ENCODE measurements around the gene COL5A1.

The COL5A1 gene

GRCh38 chr9:134651226-134651905 lies 9.8 kb downstream of the COL5A1 start:
- no peak overlapping the region for H3K27ac ChIP-seq (ENCODE audit: low read depth, low read length)
- H3K27me3 ChIP-seq (ENCODE audit: insufficient read depth, low read length) = no peaks in the 10 kb centered on the region
- peaks cover 41% of the 10 kb centered on the region for H3K4me1 ChIP-seq (ENCODE audit: control insufficient read depth, insufficient read depth, low read length, unreplicated experiment)
- H3K36me3 ChIP-seq (ENCODE audit: insufficient read depth, low read length) = peaks cover 16% of the 10 kb centered on the region; the same call in 1 of the 2 replicates
- no peak overlapping the region for H3K4me3 ChIP-seq (ENCODE audit: low read depth, low read length)
- H2AFZ ChIP-seq (ENCODE audit: low read length, unreplicated experiment) = no peak overlapping the region
- H3K79me2 ChIP-seq (ENCODE audit: control insufficient read depth, insufficient read depth, low read length, unreplicated experiment) = peaks cover 99% of the 10 kb centered on the region

GRCh38 chr9:134652291-134653225 lies 11.0 kb downstream of the COL5A1 start:
- peaks cover 16% of the 10 kb centered on the region; the same call in 1 of the 2 replicates for H3K36me3 ChIP-seq (ENCODE audit: insufficient read depth, low read length)
- no peak overlapping the region for H3K27ac ChIP-seq (ENCODE audit: low read depth, low read length)

DNA sequence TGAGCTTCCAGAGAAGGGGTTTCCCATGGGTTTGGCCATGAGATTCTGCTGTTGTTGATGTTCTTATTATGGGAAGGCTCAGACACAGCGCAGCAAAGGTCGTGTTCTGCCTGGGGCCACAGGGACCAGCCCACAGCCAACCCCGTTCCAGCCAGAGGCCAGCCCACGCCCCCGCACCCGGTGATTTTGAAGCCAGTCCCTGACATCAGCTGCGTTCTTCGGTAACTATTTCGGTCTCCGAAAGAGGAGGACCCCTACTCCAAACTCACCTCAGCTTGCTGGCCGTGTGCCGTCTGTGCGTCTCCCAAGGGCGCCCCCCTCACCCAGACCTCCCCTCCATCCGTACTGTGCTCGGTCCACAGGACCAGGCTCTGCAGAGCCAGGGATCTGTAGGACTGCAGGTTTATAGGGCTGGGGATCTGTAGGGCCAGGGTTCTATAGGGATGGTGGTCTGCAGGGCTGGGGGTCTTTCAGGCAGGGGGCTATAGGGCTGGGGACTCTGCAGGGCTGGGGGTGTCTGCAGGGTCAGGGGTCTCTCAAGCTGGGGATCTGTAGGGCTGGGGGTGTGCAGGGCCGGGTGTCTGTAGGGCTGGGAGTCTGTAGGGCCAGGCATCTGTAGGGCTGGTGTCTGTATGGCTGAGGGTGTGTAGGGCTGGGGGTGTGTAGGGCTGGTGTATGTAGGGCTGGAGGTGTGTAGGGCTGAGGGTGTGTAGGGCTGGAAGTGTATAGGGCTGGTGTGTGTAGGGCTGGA lies 11.8 kb downstream of the COL5A1 start:
- no peak overlapping the region for H2AFZ ChIP-seq (ENCODE audit: low read length, unreplicated experiment)
- H3K79me2 ChIP-seq (ENCODE audit: control insufficient read depth, insufficient read depth, low read length, unreplicated experiment) = peaks cover 92% of the 10 kb centered on the region
- peak overlapping the region; percentile 12; the same call in 1 of the 2 replicates for H3K27ac ChIP-seq (ENCODE audit: low read depth, low read length)
- H3K36me3 ChIP-seq (ENCODE audit: insufficient read depth, low read length) = peaks cover 14% of the 10 kb centered on the region; the same call in 1 of the 2 replicates
- no peaks in the 10 kb centered on the region for H3K27me3 ChIP-seq (ENCODE audit: insufficient read depth, low read length)
- peaks cover 24% of the 10 kb centered on the region for H3K4me1 ChIP-seq (ENCODE audit: control insufficient read depth, insufficient read depth, low read length, unreplicated experiment)
- no peak overlapping the region for H3K4me3 ChIP-seq (ENCODE audit: low read depth, low read length)

More at GRCh38 chr9:134652291-134653225, 11.0 kb downstream of the COL5A1 start:
- H3K79me2 ChIP-seq (ENCODE audit: control insufficient read depth, insufficient read depth, low read length, unreplicated experiment) = peaks cover 92% of the 10 kb centered on the region
- no peak overlapping the region for H2AFZ ChIP-seq (ENCODE audit: low read length, unreplicated experiment)
- H3K4me1 ChIP-seq (ENCODE audit: control insufficient read depth, insufficient read depth, low read length, unreplicated experiment) = peaks cover 30% of the 10 kb centered on the region
- no peaks in the 10 kb centered on the region for H3K27me3 ChIP-seq (ENCODE audit: insufficient read depth, low read length)
- no peak overlapping the region for H3K4me3 ChIP-seq (ENCODE audit: low read depth, low read length)

- Histone ChIP-seq H3K27me3 (ENCODE audit: insufficient read depth, low read length) (no peaks in the 10 kb centered on the region), H2AFZ (ENCODE audit: low read length, unreplicated experiment) (no peak overlapping the region), H3K79me2 (ENCODE audit: control insufficient read depth, insufficient read depth, low read length, unreplicated experiment) (peaks cover 90% of the 10 kb centered on the region), H3K4me3 (ENCODE audit: low read depth, low read length) (no peak overlapping the region), H3K36me3 (ENCODE audit: insufficient read depth, low read length) (peaks cover 17% of the 10 kb centered on the region), H3K4me1 (ENCODE audit: control insufficient read depth, insufficient read depth, low read length, unreplicated experiment) (peaks cover 11% of the 10 kb centered on the region), H3K27ac (ENCODE audit: low read depth, low read length) (no peak overlapping the region)
Measured at GRCh38 chr9:134655101-134655500, 13.5 kb downstream of the COL5A1 start.

GRCh38 chr9:134655586-134656333 lies 14.2 kb downstream of the COL5A1 start:
- Histone ChIP-seq H3K4me3 (ENCODE audit: low read depth, low read length) (no peak overlapping the region), H3K4me1 (ENCODE audit: control insufficient read depth, insufficient read depth, low read length, unreplicated experiment) (peaks cover 12% of the 10 kb centered on the region), H3K36me3 (ENCODE audit: insufficient read depth, low read length) (peaks cover 19% of the 10 kb centered on the region), H3K27me3 (ENCODE audit: insufficient read depth, low read length) (no peaks in the 10 kb centered on the region), H3K79me2 (ENCODE audit: control insufficient read depth, insufficient read depth, low read length, unreplicated experiment) (peaks cover 90% of the 10 kb centered on the region), H3K27ac (ENCODE audit: low read depth, low read length) (no peak overlapping the region), H2AFZ (ENCODE audit: low read length, unreplicated experiment) (no peak overlapping the region)

DNA sequence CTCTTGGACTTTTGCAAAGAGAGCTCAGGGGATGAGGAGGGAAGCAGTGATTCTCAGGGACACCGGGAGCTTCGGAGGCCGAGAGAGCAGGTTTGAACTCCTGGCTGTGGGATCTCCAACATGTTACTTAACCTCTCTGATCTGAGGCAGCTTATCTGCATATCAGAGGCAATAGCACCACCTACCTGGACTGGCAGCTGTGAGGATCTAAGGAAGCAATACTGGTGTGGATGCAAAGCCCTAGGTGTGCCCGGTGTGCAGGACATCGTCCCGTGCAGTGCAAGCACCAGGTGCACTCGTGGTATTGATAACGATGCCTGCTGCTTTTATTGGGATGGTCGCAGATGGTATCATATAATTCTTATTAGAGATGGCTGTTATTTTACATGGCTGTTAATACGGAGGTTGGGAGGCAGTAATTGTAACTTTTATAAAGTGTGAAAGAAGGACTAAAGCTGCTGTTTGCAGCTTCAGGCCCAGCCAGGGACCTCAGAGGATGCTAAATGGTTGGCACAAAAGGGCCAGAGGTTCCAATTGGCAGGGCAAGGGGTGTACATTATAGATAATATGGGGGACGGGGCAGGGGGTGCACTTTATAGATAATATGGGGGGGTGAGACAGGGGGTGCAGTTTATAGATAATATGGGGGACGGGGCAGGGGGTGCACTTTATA lies 14.9 kb downstream of the COL5A1 start:
- H3K36me3 ChIP-seq (ENCODE audit: insufficient read depth, low read length) = peaks cover 17% of the 10 kb centered on the region
- no peak overlapping the region for H3K27ac ChIP-seq (ENCODE audit: low read depth, low read length)
- no peaks in the 10 kb centered on the region for H3K27me3 ChIP-seq (ENCODE audit: insufficient read depth, low read length)
- H3K4me3 ChIP-seq (ENCODE audit: low read depth, low read length) = no peak overlapping the region
- peaks cover 18% of the 10 kb centered on the region for H3K4me1 ChIP-seq (ENCODE audit: control insufficient read depth, insufficient read depth, low read length, unreplicated experiment)
- H3K79me2 ChIP-seq (ENCODE audit: control insufficient read depth, insufficient read depth, low read length, unreplicated experiment) = peaks cover 85% of the 10 kb centered on the region
- H2AFZ ChIP-seq (ENCODE audit: low read length, unreplicated experiment) = no peak overlapping the region

- H3K4me1 ChIP-seq (ENCODE audit: control insufficient read depth, insufficient read depth, low read length, unreplicated experiment) = peaks cover 26% of the 10 kb centered on the region
- peaks cover 75% of the 10 kb centered on the region for H3K79me2 ChIP-seq (ENCODE audit: control insufficient read depth, insufficient read depth, low read length, unreplicated experiment)
- H3K4me3 ChIP-seq (ENCODE audit: low read depth, low read length) = no peak overlapping the region
- H3K27me3 ChIP-seq (ENCODE audit: insufficient read depth, low read length) = no peaks in the 10 kb centered on the region
- H3K27ac ChIP-seq (ENCODE audit: low read depth, low read length) = no peak overlapping the region
- peaks cover 16% of the 10 kb centered on the region for H3K36me3 ChIP-seq (ENCODE audit: insufficient read depth, low read length)
- H2AFZ ChIP-seq (ENCODE audit: low read length, unreplicated experiment) = no peak overlapping the region
Measured at GRCh38 chr9:134657666-134658377, 16.2 kb downstream of the COL5A1 start.

- Histone ChIP-seq H2AFZ (ENCODE audit: low read length, unreplicated experiment) (no peak overlapping the region), H3K79me2 (ENCODE audit: control insufficient read depth, insufficient read depth, low read length, unreplicated experiment) (peaks cover 74% of the 10 kb centered on the region), H3K4me1 (ENCODE audit: control insufficient read depth, insufficient read depth, low read length, unreplicated experiment) (peaks cover 30% of the 10 kb centered on the region), H3K27me3 (ENCODE audit: insufficient read depth, low read length) (no peaks in the 10 kb centered on the region), H3K27ac (ENCODE audit: low read depth, low read length) (no peak overlapping the region), H3K36me3 (ENCODE audit: insufficient read depth, low read length) (peaks cover 14% of the 10 kb centered on the region), H3K4me3 (ENCODE audit: low read depth, low read length) (no peak overlapping the region)
Measured at GRCh38 chr9:134658378-134658955, 16.9 kb downstream of the COL5A1 start.

GRCh38 chr9:134659688-134660131 lies 18.1 kb downstream of the COL5A1 start:
- H3K27me3 ChIP-seq (ENCODE audit: insufficient read depth, low read length) = no peaks in the 10 kb centered on the region
- peaks cover 39% of the 10 kb centered on the region for H3K4me1 ChIP-seq (ENCODE audit: control insufficient read depth, insufficient read depth, low read length, unreplicated experiment)
- no peak overlapping the region for H3K4me3 ChIP-seq (ENCODE audit: low read depth, low read length)
- H3K79me2 ChIP-seq (ENCODE audit: control insufficient read depth, insufficient read depth, low read length, unreplicated experiment) = peaks cover 75% of the 10 kb centered on the region
- H2AFZ ChIP-seq (ENCODE audit: low read length, unreplicated experiment) = no peak overlapping the region
- H3K27ac ChIP-seq (ENCODE audit: low read depth, low read length) = peak overlapping the region; percentile 92
- H3K36me3 ChIP-seq (ENCODE audit: insufficient read depth, low read length) = peaks cover 19% of the 10 kb centered on the region

Data from ACC112 (cell line).